K562 (cell line): ENCODE measurements around the gene ROBO3. TPM values are rescaled to one million over a fixed set of nuclear protein-coding genes. Genes with fewer than 3 reads are reported as not detected.

Experiments used
- ATAC-seq: fragments of 200-7000 bp; cut with Tn5 transposase; 3 replicates; pipeline ENCODE4 v1.9.1; 2020; ENCODE audit warnings: moderate library complexity
- BruUV-seq: library from RNA; stranded (reverse); fragments of 400-500 nt; replicated peaks from 2 replicates; lab custom pipeline; 2021; lab: Mats Ljungman, UMichigan
- CTCF ChIA-PET: fragments of 300-600 bp; formaldehyde crosslinking; extraction: SDS; loops from one replicate; lab custom pipeline; 2021; ENCODE audit warnings: low intra/inter-chr PET ratio; lab: Yijun Ruan, JAX
- POLR2A ChIA-PET: fragments of 300-600, 350-650 bp; sonication (Branson Sonifier 250); formaldehyde crosslinking; extraction: SDS; loops from one replicate; lab custom pipeline; 2021; ENCODE audit warnings: antibody characterized with exemption, inconsistent platforms; lab: Yijun Ruan, JAX
- DNase-seq, 4 experiments: peaks; one replicate each; pipeline versions ENCODE4 v3.0.0 to v3.0.0-alpha.2; 2011 to 2018; ENCODE audit warnings: low spot score in 3 of 4, mixed read lengths in 3 of 4; ENCODE audit errors: extremely low read depth in 1 of 4
- FAIRE-seq: peaks from 2 replicates; lab custom pipeline; 2011; peaks lifted over from hg19 to GRCh38; lab: Jason Lieb, UNC
- H2AFZ ChIP-seq: 2 replicates; pipeline ENCODE4 v1.6.0; 2011; ENCODE audit warnings: low read depth, low read length, control low read depth, inconsistent platforms
- H3K27ac ChIP-seq: fragments of 200-600 bp; 3 replicates; pipeline ENCODE4 v1.8.0; 2011; ENCODE audit warnings: low read depth, mild to moderate bottlenecking, control low read depth, inconsistent platforms, low read length, moderate library complexity, mixed read lengths; ENCODE audit errors: extremely low read depth
- H3K27me3 ChIP-seq, 2 experiments: fragments of 300-600 bp in 1 of 2; 2 replicates in 1 of 2; 3 replicates in 1 of 2; pipeline versions ENCODE4 v1.6.0 to v1.8.0; 2011; ENCODE audit warnings: inconsistent platforms in 2 of 2, low read length in 2 of 2, mild to moderate bottlenecking in 1 of 2, mixed read lengths in 1 of 2, moderate library complexity in 1 of 2; ENCODE audit not compliant: control insufficient read depth in 2 of 2, insufficient read depth in 2 of 2
- H3K36me3 ChIP-seq: fragments of 300-600 bp; 3 replicates; pipeline ENCODE4 v1.8.0; 2011; ENCODE audit warnings: mild to moderate bottlenecking, low read length, inconsistent platforms; ENCODE audit not compliant: control insufficient read depth, insufficient read depth
- H3K4me1 ChIP-seq, 2 experiments: fragments of 200-600 bp in 1 of 2; replicated peaks in 1 of 2; 2 replicates in 1 of 2; 3 replicates in 1 of 2; pipeline versions ENCODE4 v1.5.1 to v1.8.0; 2011; ENCODE audit warnings: inconsistent platforms in 2 of 2, low read length in 2 of 2, mild to moderate bottlenecking in 1 of 2, mixed read lengths in 1 of 2, moderate library complexity in 1 of 2; ENCODE audit not compliant: control insufficient read depth in 2 of 2, insufficient read depth in 2 of 2
- H3K4me2 ChIP-seq: 2 replicates; pipeline ENCODE4 v1.6.1; 2011; ENCODE audit warnings: low read length, control low read depth, inconsistent platforms, mixed read lengths; ENCODE audit not compliant: insufficient read depth
- H3K4me3 ChIP-seq: fragments of 200-600 bp; sonication (generic), shearing (Covaris generic); 2 replicates; pipeline ENCODE4 v1.5.1; 2016; ENCODE audit warnings: control low read depth, inconsistent platforms
- H3K79me2 ChIP-seq: fragments of 200-600 bp; 3 replicates; pipeline ENCODE4 v1.8.0; 2011; ENCODE audit warnings: low read length, inconsistent platforms; ENCODE audit not compliant: control insufficient read depth, insufficient read depth
- H3K9ac ChIP-seq, 2 experiments: 2 replicates each; pipeline versions ENCODE4 v1.6.0 to v1.6.1; 2011; ENCODE audit warnings: low read depth in 2 of 2, low read length in 2 of 2, control low read depth in 1 of 2, inconsistent platforms in 1 of 2, mild to moderate bottlenecking in 1 of 2, mixed read lengths in 1 of 2; ENCODE audit not compliant: insufficient read depth in 1 of 2
- H3K9me1 ChIP-seq: one replicate; pipeline ENCODE4 v1.6.0; 2011; ENCODE audit warnings: inconsistent platforms, mild to moderate bottlenecking, low read length, moderate library complexity; ENCODE audit not compliant: control insufficient read depth, insufficient read depth
- H3K9me3 ChIP-seq: replicated peaks from 2 replicates; pipeline ENCODE4 v1.5.1; 2011; ENCODE audit warnings: low read depth, low read length, inconsistent platforms; ENCODE audit not compliant: control insufficient read depth, insufficient read depth
- H4K20me1 ChIP-seq: replicated peaks from 2 replicates; pipeline ENCODE4 v1.6.1; 2011; ENCODE audit warnings: low read length, inconsistent platforms, mixed read lengths; ENCODE audit not compliant: control insufficient read depth, insufficient read depth
- BRD9 ChIP-seq: fragments of 450-650 bp; IDR thresholded peaks from 2 replicates; pipeline ENCODE4 v1.6.1; 2018; ENCODE audit warnings: low read depth; ENCODE audit not compliant: partially characterized antibody
- CTBP1 ChIP-seq: fragments of 450-650 bp; IDR thresholded peaks from 2 replicates; pipeline ENCODE4 v1.6.1; 2016; ENCODE audit warnings: borderline replicate concordance
- HNRNPLL ChIP-seq: fragments of 200-400 bp; formaldehyde crosslinking; IDR thresholded peaks from 2 replicates; pipeline ENCODE4 v1.6.1; 2017; ENCODE audit warnings: low read length, low read depth, mild to moderate bottlenecking; ENCODE audit not compliant: poor library complexity, severe bottlenecking
- ILF3 ChIP-seq: fragments of 450-650 bp; IDR thresholded peaks from 2 replicates; pipeline ENCODE4 v1.6.1; 2018; ENCODE audit warnings: antibody characterized with exemption, mild to moderate bottlenecking, moderate library complexity, borderline replicate concordance
- MED1 ChIP-seq: sonication (generic); formaldehyde crosslinking; IDR thresholded peaks from 2 replicates; pipeline ENCODE4 v1.8.1; 2023; ENCODE audit warnings: missing genetic modification reagents, borderline replicate concordance
- SIN3A ChIP-seq, 2 experiments: fragments of 150-350 bp in 1 of 2; IDR thresholded peaks; 2 replicates each; pipeline ENCODE4 v1.6.1; 2011 to 2016; ENCODE audit warnings: borderline replicate concordance in 2 of 2, low read depth in 2 of 2, low read length in 2 of 2, mild to moderate bottlenecking in 2 of 2, moderate library complexity in 2 of 2; ENCODE audit not compliant: control insufficient read depth in 1 of 2
- TFAP4 ChIP-seq: sonication (generic); formaldehyde crosslinking; IDR thresholded peaks from 2 replicates; pipeline ENCODE4 v1.8.0; 2022; ENCODE audit warnings: missing genetic modification reagents, mild to moderate bottlenecking, moderate library complexity, borderline replicate concordance
- TOE1 ChIP-seq, 2 experiments: fragments of 450-650 bp in 1 of 2; sonication (generic) in 1 of 2; formaldehyde crosslinking in 1 of 2; IDR thresholded peaks; 2 replicates each; pipeline versions ENCODE4 v1.7.1 to v1.8.0; 2016 to 2022; ENCODE audit warnings: borderline replicate concordance in 2 of 2, mild to moderate bottlenecking in 2 of 2, antibody characterized with exemption in 1 of 2, inconsistent platforms in 1 of 2, low read depth in 1 of 2, missing genetic modification reagents in 1 of 2, moderate library complexity in 1 of 2
- ZNF695 ChIP-seq: fragments of 450-650 bp; formaldehyde crosslinking; IDR thresholded peaks from 2 replicates; pipeline ENCODE4 v1.4.0; 2020; ENCODE audit warnings: mild to moderate bottlenecking, moderate library complexity
- ZNF699 ChIP-seq: fragments of 250-450 bp; sonication (Bioruptor Pico); IDR thresholded peaks from 2 replicates; pipeline ENCODE4 v1.8.0; 2021; ENCODE audit warnings: mild to moderate bottlenecking, moderate library complexity; ENCODE audit not compliant: insufficient replicate concordance
- WGBS: fragments of 100-300 bp; shearing (Covaris generic); methylation state at CpG from one replicate; pipeline ENCODE4 v1.1.6; 2016; ENCODE audit warnings: low coverage, mixed read lengths; ENCODE audit not compliant: insufficient coverage; ENCODE audit errors: missing lambda C conversion rate; 5-methylcytosine and 5-hydroxymethylcytosine counted together
- in situ Hi-C: fragments of 300-500 bp; cut with MboI; formaldehyde crosslinking; loops from 4 replicates; pipeline ENCODE4 v1.15.0; 2018; ENCODE audit warnings: inconsistent platforms, mixed read lengths
- intact Hi-C: fragments of 100-400 bp; cut with micrococcal nuclease; formaldehyde crosslinking; loops from 2 replicates; pipeline ENCODE4 v1.14.2; 2022
- polyA plus RNA-seq, 8 experiments: library from polyadenylated mRNA; depleted of rRNA in 4 of 8; stranded (reverse) in 5 of 8; unstranded in 3 of 8; fragments of >200 nt; fragmentation: Nextera tagmentation in 2 of 8; fragmentation: Illumina TruSeq in 1 of 8; extraction: Ambion mirVana in 2 of 8; extraction: Trizol in 1 of 8; gene quantifications; 2 replicates each; pipeline versions ENCODE4 v1.2.1 to v1.2.3, GENCODE V29; 2011 to 2014; ENCODE audit warnings: inconsistent platforms in 1 of 8, missing spikeins in 1 of 8
- total RNA-seq, 7 experiments: library from RNA; depleted of rRNA in 6 of 7; stranded (reverse); fragments of >200 nt in 6 of 7; fragmentation: Illumina TruSeq in 2 of 7; extraction: Trizol in 2 of 7; gene quantifications; 2 replicates each; pipeline versions ENCODE4 v1.2.1 to v1.2.3, GENCODE V29; 2011 to 2021; ENCODE audit warnings: low replicate concordance in 1 of 7

The ROBO3 gene
- total and polyA plus RNA-seq, 9 of the 15 experiments (the other 6 are each of a cell fraction or from before 2014, with no cell fraction given), result 0.29 to 1.4 (median 0.97) TPM; not detected in 2

- H4K20me1 ChIP-seq, result no peaks in the 10 kb centered on the region
- CTCF ChIA-PET, result no interaction called here
- no peak overlapping the region for H3K27ac ChIP-seq
- no peak for DNase-seq
- no peaks in the 10 kb centered on the region for H3K9me1 ChIP-seq
- FAIRE-seq, result no peak
- no peaks in the 10 kb centered on the region for H3K4me1 ChIP-seq
- intact Hi-C loops (no loop called here), in situ Hi-C loops (loop anchor here (25.0 kb wide), 1 partner anchor 420 kb away; the partner anchor contains the start of gene OR8B4)
- H3K9ac ChIP-seq, result no peak overlapping the region
- POLR2A ChIA-PET, result interaction anchor here (0.7 to 1.1 kb wide), 3 partner anchors 8 to 90 kb away, joined by 3 to 4 read pairs (median 3); partner anchors contain the start of gene MSANTD2
- H3K4me2 ChIP-seq, result no peak overlapping the region
- ATAC-seq, result no peak
- TF ChIP-seq TFAP4 (no peak), CTBP1 (no peak), BRD9 (no peak), ILF3 (no peak), MED1 (CRISPR knock-in tag) (no peak), ZNF699 (no peak), TOE1 (IDR thresholded peaks at IDR 0.05; ENCODE audit: borderline replicate concordance) (no peak), TOE1 (CRISPR knock-in tag; IDR thresholded peaks at IDR 0.05; ENCODE audit: borderline replicate concordance, low read depth) (no peak), HNRNPLL (no peak), SIN3A (IDR thresholded peaks at IDR 0.05; ENCODE audit: borderline replicate concordance in 2 of 2, control insufficient read depth in 1 of 2, low read depth in 2 of 2, low read length in 2 of 2) (no peak), ZNF695 (no peak)
- H3K36me3 ChIP-seq, result no peaks in the 10 kb centered on the region
- peaks cover 8 to 23% of the 10 kb centered on the region in 2 experiments; a peak in 4 of 5 replicates for H3K27me3 ChIP-seq
- 5% methylated on average over 4 of the region's 4 CpGs for WGBS
- no peaks in the 10 kb centered on the region for H3K9me3 ChIP-seq
- H3K79me2 ChIP-seq, result no peaks in the 10 kb centered on the region
- no peak overlapping the region for H3K4me3 ChIP-seq
- H2AFZ ChIP-seq, result no peak overlapping the region
- BruUV-seq, result no TSS peak
These were observed 32.7 kb upstream of the ROBO3 start for GRCh38 chr11:124832571-124832970.
